ENCODE results near the gene PLSCR4. TPM values are rescaled to one million over a fixed set of nuclear protein-coding genes. Genes with fewer than 3 reads are reported as not detected.
"Not testable (repeated sequence)": the region's sequence is repeated elsewhere in the genome, so short reads cannot be mapped to it uniquely, and the experiment has no call there.

The PLSCR4 gene
- total and polyA plus RNA-seq, 2 donors (not counting 3 experiments of a cell fraction or from before 2014, with no cell fraction given), result 81.5 to 91.7 TPM

- ChIA-PET POLR2A (no interaction called here), CTCF (interaction anchor here (0.7 to 4.0 kb wide), 2 partner anchors 21 to 100 kb away, joined by 3 to 22 read pairs; no protein-coding TSS in a partner anchor)
- Histone ChIP-seq H3K9me1 (replicated peaks; ENCODE audit: control insufficient read depth, extremely low read depth, insufficient read depth, low read length) (no peaks in the 10 kb centered on the region), H3K9ac (replicated peaks; ENCODE audit: extremely low read depth, insufficient read depth, low read length) (no peak overlapping the region), H3K27ac (ENCODE audit: insufficient read depth, low read depth, low read length) (no peak overlapping the region), H3K79me2 (ENCODE audit: control insufficient read depth, insufficient read depth, low read length) (peaks cover 6% of the 10 kb centered on the region), H3K4me2 (ENCODE audit: insufficient read depth, low read length) (no peak overlapping the region), H3K4me1 (ENCODE audit: control insufficient read depth, extremely low read depth, insufficient read depth, low read length) (peaks cover 21% of the 10 kb centered on the region), H2AFZ (ENCODE audit: low read depth, low read length) (no peak overlapping the region), H4K20me1 (replicated peaks; ENCODE audit: control insufficient read depth, extremely low read depth, insufficient read depth, low read length) (no peaks in the 10 kb centered on the region), H3K27me3 (ENCODE audit: control insufficient read depth in 2 of 2, insufficient read depth in 2 of 2, low read length in 2 of 2) (no peaks in the 10 kb centered on the region), H3K36me3 (ENCODE audit: control insufficient read depth in 2 of 2, extremely low read depth in 1 of 2, insufficient read depth in 2 of 2, low read length in 2 of 2) (peaks cover 0 to 8% of the 10 kb centered on the region in 2 experiments), H3K4me3 (replicated peaks in 1 of 3; ENCODE audit: insufficient read depth in 1 of 3, low read depth in 1 of 3, low read length in 3 of 3) (no peak overlapping the region), H3K9me3 (replicated peaks; ENCODE audit: control insufficient read depth, insufficient read depth, low read length) (no peaks in the 10 kb centered on the region)
- dilution Hi-C loops (cut with MboI; ENCODE audit: extremely low pct_ligation_motif_present, low sequenced_read_pairs) (no loop called here), intact Hi-C loops (cut with micrococcal nuclease) (no loop called here)
- no peak for TF ChIP-seq EZH2 (IDR thresholded peaks at IDR 0.05; ENCODE audit: borderline replicate concordance, low read depth, low read length, severe bottlenecking)
- no peak for TF ChIP-seq JUN (IDR thresholded peaks at IDR 0.05; ENCODE audit: borderline replicate concordance, insufficient read depth, insufficient read length, low read depth)
- TF ChIP-seq, protein P1, sequence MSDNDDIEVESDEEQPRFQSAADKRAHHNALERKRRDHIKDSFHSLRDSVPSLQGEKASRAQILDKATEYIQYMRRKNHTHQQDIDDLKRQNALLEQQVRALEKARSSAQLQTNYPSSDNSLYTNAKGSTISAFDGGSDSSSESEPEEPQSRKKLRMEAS (IDR thresholded peaks at IDR 0.05; ENCODE audit: insufficient read depth, insufficient read length), result no peak
- no peak for TF ChIP-seq FOS (IDR thresholded peaks at IDR 0.05; ENCODE audit: borderline replicate concordance, insufficient read depth, low read length)
- TF ChIP-seq MYC (IDR thresholded peaks at IDR 0.05; ENCODE audit: low read depth, low read length), result no peak
- no peak for TF ChIP-seq POLR2A (IDR thresholded peaks at IDR 0.05; ENCODE audit: low read depth, low read length)
- TF ChIP-seq CTCF (IDR thresholded peaks at IDR 0.05; ENCODE audit: extremely low read depth in 1 of 2, insufficient read depth in 1 of 2, low read depth in 1 of 2, low read length in 2 of 2), result no peak
- no peak for TF ChIP-seq POLR2AphosphoS5 (IDR thresholded peaks at IDR 0.05; ENCODE audit: insufficient read depth, low read depth, low read length)
- no peak for TF ChIP-seq GATA2 (IDR thresholded peaks at IDR 0.05; ENCODE audit: insufficient read depth, insufficient read length, low read depth, low read length)
- DNase-seq (ENCODE audit: low read depth, low spot score) (no peak), FAIRE-seq (no peak)
- no TSS peak for BruUV-seq (replicated peaks)
These were observed 24.0 kb downstream of the PLSCR4 start for GRCh38 chr3:146226881-146227280.

GRCh38 chr3:146225458-146225857 is 25.4 kb downstream of the PLSCR4 start:
- FAIRE-seq; H3K9me1 ChIP-seq (replicated peaks; ENCODE audit: control insufficient read depth, extremely low read depth, insufficient read depth, low read length); H3K4me3 ChIP-seq (replicated peaks in 1 of 3; ENCODE audit: insufficient read depth in 1 of 3, low read depth in 1 of 3, low read length in 3 of 3); CTCF ChIA-PET; H3K9ac ChIP-seq (replicated peaks; ENCODE audit: extremely low read depth, insufficient read depth, low read length); DNase-seq (ENCODE audit: low read depth, low spot score); dilution Hi-C loops (cut with MboI; ENCODE audit: extremely low pct_ligation_motif_present, low sequenced_read_pairs); H2AFZ ChIP-seq (ENCODE audit: low read depth, low read length); H3K36me3 ChIP-seq (ENCODE audit: control insufficient read depth in 2 of 2, extremely low read depth in 1 of 2, insufficient read depth in 2 of 2, low read length in 2 of 2); H3K27me3 ChIP-seq (ENCODE audit: control insufficient read depth in 2 of 2, insufficient read depth in 2 of 2, low read length in 2 of 2); H3K4me2 ChIP-seq (ENCODE audit: insufficient read depth, low read length); H4K20me1 ChIP-seq (replicated peaks; ENCODE audit: control insufficient read depth, extremely low read depth, insufficient read depth, low read length); H3K27ac ChIP-seq (ENCODE audit: insufficient read depth, low read depth, low read length); POLR2A ChIA-PET; intact Hi-C loops (cut with micrococcal nuclease); H3K9me3 ChIP-seq (replicated peaks; ENCODE audit: control insufficient read depth, insufficient read depth, low read length); H3K79me2 ChIP-seq (ENCODE audit: control insufficient read depth, insufficient read depth, low read length); BruUV-seq (replicated peaks): not testable (repeated sequence)
- H3K4me1 ChIP-seq (ENCODE audit: control insufficient read depth, extremely low read depth, insufficient read depth, low read length), result peaks cover 34% of the 10 kb centered on the region
